ENCODE data around the gene EPB41L5. TPM values are rescaled to one million over a fixed set of nuclear protein-coding genes. Genes with fewer than 3 reads are reported as not detected.

EPB41L5 gene
- total RNA-seq, 1 donor from 2014 or later: 75.3 TPM

DNA sequence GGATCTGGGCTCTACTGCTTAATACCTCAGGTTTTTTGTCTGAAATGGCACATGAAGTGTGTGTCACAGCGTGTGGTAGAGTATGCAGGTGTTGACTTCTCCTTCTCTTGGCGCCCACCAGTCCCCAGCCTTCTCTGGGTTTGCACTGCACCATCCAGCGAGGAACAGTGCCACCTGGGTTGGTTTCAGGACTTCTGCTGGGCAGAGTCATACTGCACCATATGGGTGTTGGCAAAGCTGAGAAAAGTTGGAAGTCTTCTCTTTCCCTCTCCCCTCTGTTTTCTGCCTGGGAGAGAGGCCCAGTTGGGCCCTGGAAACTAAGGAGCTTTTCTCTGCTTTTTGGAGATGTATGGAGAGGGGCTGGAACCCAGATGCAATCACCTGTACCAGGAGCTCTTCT, 166.5 kb downstream of the EPB41L5 start:
- Mint-ChIP-seq H3K36me3 (ENCODE audit: insufficient read depth) (peaks cover 12% of the 10 kb centered on the region), H3K4me1 (ENCODE audit: low read depth) (peaks cover 3% of the 10 kb centered on the region), H3K4me3 (ENCODE audit: low read depth) (no peak overlapping the region), H3K9me3 (ENCODE audit: low read depth) (no peaks in the 10 kb centered on the region), H3K27me3 (no peaks in the 10 kb centered on the region), H3K27ac (peak overlapping the region; percentile 14)
- TF ChIP-seq, protein P1, sequence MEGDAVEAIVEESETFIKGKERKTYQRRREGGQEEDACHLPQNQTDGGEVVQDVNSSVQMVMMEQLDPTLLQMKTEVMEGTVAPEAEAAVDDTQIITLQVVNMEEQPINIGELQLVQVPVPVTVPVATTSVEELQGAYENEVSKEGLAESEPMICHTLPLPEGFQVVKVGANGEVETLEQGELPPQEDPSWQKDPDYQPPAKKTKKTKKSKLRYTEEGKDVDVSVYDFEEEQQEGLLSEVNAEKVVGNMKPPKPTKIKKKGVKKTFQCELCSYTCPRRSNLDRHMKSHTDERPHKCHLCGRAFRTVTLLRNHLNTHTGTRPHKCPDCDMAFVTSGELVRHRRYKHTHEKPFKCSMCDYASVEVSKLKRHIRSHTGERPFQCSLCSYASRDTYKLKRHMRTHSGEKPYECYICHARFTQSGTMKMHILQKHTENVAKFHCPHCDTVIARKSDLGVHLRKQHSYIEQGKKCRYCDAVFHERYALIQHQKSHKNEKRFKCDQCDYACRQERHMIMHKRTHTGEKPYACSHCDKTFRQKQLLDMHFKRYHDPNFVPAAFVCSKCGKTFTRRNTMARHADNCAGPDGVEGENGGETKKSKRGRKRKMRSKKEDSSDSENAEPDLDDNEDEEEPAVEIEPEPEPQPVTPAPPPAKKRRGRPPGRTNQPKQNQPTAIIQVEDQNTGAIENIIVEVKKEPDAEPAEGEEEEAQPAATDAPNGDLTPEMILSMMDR (IDR thresholded peaks at IDR 0.05; ENCODE audit: unreplicated experiment): no peak
- DNase-seq (ENCODE audit: low spot score, unreplicated experiment): no peak

- TF ChIP-seq, protein P1 (IDR thresholded peaks at IDR 0.05; ENCODE audit: unreplicated experiment): no peak
- Mint-ChIP-seq H3K4me1 (ENCODE audit: low read depth) (peaks cover 3% of the 10 kb centered on the region), H3K4me3 (ENCODE audit: low read depth) (no peak overlapping the region), H3K36me3 (ENCODE audit: insufficient read depth) (peaks cover 13% of the 10 kb centered on the region), H3K9me3 (ENCODE audit: low read depth) (peaks cover under 1% of the 10 kb centered on the region), H3K27ac (no peak overlapping the region), H3K27me3 (no peaks in the 10 kb centered on the region)
- no peak for DNase-seq (ENCODE audit: low spot score, unreplicated experiment)
Measured at GRCh38 chr2:120180066-120180465, 167.2 kb downstream of the EPB41L5 start.

DNA sequence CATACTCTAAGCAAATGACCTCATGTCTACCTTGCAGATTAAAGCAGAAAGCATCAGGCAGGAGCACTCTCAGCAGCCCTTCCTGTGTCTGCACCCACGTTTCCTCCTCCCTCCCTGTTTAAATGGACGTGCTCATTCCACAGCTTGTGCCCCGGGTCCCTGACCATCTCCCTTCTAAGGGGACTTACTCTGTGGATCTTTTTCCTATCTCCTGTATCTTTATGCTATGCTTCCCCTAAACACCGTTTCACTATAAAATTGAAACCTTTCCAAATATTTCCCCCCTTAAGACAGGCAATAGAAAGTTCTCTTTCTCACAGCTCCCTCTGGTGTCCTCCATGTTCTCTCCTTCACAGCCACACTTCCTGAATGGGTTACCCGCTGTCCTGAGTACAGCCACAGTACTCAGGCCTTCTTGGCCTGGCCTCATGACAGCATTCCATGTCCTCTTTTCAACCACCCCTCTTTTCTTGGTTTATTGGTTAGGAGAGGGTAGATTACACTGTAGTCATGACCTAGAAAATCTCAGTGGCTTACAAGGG, 169.2 kb downstream of the EPB41L5 start:
- Mint-ChIP-seq H3K27me3 (no peaks in the 10 kb centered on the region), H3K27ac (peak overlapping the region; percentile 54)

DNA sequence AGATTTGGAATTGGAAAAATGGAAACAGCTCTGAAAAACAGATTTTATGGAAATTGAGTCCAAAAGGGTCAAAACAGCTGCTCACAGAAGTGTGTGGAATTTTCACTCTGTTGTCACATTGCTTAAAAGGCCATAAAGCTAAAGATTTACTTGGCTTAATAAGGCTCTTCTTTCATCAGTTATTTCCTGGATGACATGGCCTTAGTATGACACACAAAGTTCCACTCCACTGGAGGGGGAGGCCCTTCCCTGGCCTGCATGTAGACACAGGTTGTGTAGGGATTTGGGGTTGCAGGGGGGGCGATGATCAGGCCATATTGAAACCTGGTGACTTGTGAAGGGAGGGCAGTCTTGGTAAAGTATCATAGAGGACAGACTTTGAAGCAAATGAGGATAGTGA, 176.3 kb downstream of the EPB41L5 start:
- Mint-ChIP-seq H3K9me3 (ENCODE audit: low read depth) (peaks cover 36% of the 10 kb centered on the region), H3K4me3 (ENCODE audit: low read depth) (no peak overlapping the region), H3K27me3 (no peaks in the 10 kb centered on the region)

More for the DNA sequence above, 169.2 kb downstream of the EPB41L5 start:
- Mint-ChIP-seq H3K36me3 (ENCODE audit: insufficient read depth) (peaks cover 20% of the 10 kb centered on the region), H3K4me1 (ENCODE audit: low read depth) (peaks cover 3% of the 10 kb centered on the region), H3K4me3 (ENCODE audit: low read depth) (no peak overlapping the region), H3K9me3 (ENCODE audit: low read depth) (peaks cover 9% of the 10 kb centered on the region)
- DNase-seq (ENCODE audit: low spot score, unreplicated experiment): no peak
- TF ChIP-seq, protein P1 (IDR thresholded peaks at IDR 0.05; ENCODE audit: unreplicated experiment): no peak

GRCh38 chr2:120192280-120192679, 179.4 kb downstream of the EPB41L5 start:
- H3K4me3 Mint-ChIP-seq (ENCODE audit: low read depth): no peak overlapping the region
- no peaks in the 10 kb centered on the region for H3K27me3 Mint-ChIP-seq
- no peaks in the 10 kb centered on the region for H3K4me1 Mint-ChIP-seq (ENCODE audit: low read depth)
- H3K27ac Mint-ChIP-seq: no peak overlapping the region
- TF ChIP-seq, protein P1 (IDR thresholded peaks at IDR 0.05; ENCODE audit: unreplicated experiment): no peak
- no peak for DNase-seq (ENCODE audit: low spot score, unreplicated experiment)
- peaks cover 31% of the 10 kb centered on the region for H3K9me3 Mint-ChIP-seq (ENCODE audit: low read depth)
- H3K36me3 Mint-ChIP-seq (ENCODE audit: insufficient read depth): peaks cover 2% of the 10 kb centered on the region

More for the DNA sequence above, 176.3 kb downstream of the EPB41L5 start:
- H3K4me1 Mint-ChIP-seq (ENCODE audit: low read depth): no peaks in the 10 kb centered on the region
- H3K36me3 Mint-ChIP-seq (ENCODE audit: insufficient read depth): peaks cover 10% of the 10 kb centered on the region
- TF ChIP-seq, protein P1 (IDR thresholded peaks at IDR 0.05; ENCODE audit: unreplicated experiment): no peak
- no peak for DNase-seq (ENCODE audit: low spot score, unreplicated experiment)
- no peak overlapping the region for H3K27ac Mint-ChIP-seq

Measured in progenitor cell of endocrine pancreas (in vitro differentiated cells).